Measurements from ENCODE around the gene TCF19.

The TCF19 gene, protein sequence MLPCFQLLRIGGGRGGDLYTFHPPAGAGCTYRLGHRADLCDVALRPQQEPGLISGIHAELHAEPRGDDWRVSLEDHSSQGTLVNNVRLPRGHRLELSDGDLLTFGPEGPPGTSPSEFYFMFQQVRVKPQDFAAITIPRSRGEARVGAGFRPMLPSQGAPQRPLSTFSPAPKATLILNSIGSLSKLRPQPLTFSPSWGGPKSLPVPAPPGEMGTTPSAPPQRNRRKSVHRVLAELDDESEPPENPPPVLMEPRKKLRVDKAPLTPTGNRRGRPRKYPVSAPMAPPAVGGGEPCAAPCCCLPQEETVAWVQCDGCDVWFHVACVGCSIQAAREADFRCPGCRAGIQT

DNA sequence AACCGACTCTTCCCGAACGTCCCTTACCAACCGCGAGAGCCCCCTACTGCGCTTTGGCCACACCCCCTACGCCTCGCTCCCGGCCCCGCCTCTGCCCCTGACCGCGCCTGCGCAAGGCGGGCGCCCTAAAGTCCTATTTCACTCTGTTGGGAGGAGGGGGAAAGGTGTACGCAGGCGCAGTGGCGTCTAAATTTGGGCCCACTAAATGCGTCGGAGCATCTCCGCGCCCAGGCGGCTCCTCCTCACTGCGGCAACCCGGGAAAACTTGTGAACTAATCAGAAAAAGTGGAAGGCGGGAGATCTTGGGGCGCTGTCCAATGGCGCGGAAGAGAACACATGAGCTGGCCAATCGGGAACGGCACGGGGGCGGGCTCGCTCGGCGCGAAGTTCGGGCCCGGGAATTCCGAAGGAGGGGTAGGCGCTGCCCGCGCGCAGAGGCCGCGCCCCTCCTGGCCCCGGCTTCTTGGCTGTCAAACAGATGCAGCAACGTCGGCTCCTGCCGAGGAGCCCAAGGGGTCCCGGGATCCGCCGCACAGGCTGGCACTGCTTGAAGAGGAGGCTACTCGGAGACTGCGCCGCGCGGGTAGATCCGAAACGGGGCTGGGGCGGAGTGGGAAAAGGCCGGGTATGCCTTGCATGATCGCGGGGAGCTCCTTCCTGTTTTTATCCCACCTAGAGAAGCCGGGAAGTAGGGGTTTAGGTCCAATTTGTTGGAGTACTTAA lies at the start of gene TCF19:
TCF19 (plus strand) TSS at position 450 of the 723 bp plus-strand sequence. CDS start 881 bp downstream, outside the sequence.
- Histone ChIP-seq H3K4me3 (ENCODE audit: low read length in 2 of 2) (peak within 1 kb of the TSS; percentile 80 to 86), H3K9me3 (ENCODE audit: control insufficient read depth in 2 of 2, low read length in 2 of 2) (no peaks in the 10 kb centered on the region), H3K4me1 (ENCODE audit: control insufficient read depth, insufficient read depth, low read length) (peaks cover 22% of the 10 kb centered on the region), H3K27ac (ENCODE audit: low read length) (peak within 1 kb of the TSS; percentile 60), H3K36me3 (ENCODE audit: control insufficient read depth in 2 of 2, insufficient read depth in 2 of 2, low read length in 2 of 2) (peaks cover 6 to 13% of the 10 kb centered on the region in 2 donors), H3K9ac (ENCODE audit: low read length in 2 of 2) (peak within 1 kb of the TSS; percentile 73 to 86), H3K27me3 (ENCODE audit: control insufficient read depth in 1 of 2, insufficient read depth in 2 of 2, low read length in 2 of 2) (no peaks in the 10 kb centered on the region)

DNA sequence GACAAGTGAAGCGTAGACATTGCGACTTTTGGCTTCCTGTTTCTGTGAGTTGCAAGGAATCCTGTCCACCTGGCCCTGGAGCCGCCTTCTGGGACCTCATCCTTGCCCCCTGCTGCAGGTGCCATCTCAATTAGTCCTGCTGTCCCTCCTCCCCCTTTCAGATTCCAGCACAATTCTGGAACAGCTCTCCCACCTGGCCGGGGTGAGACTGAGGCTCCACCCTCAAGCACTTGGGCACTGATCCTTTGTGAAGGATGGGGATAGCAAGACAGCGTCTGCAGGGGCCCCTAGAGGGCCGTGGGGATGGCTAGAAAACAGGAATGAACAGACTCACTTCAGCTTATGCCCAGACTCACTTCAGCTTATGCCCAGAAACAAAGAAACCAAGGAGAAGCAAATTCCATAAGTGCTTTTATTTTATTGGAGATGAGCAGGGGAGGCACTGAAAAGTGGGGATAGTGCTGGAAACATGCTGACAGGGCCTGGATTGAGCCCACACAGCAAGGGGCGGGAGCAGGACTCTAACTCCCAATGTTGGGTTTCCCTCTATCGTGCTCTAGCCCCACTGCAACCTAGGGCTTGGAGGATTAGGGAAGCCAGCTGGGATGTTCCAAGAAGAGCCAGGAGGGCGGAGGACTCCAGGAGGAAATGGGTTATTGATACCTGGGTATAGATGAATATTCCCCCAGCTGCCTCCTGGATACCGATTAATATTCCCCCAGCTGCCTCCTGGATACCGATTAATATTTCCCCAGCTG lies 47.4 kb upstream of the TCF19 start:
- Histone ChIP-seq H3K27me3 (ENCODE audit: control insufficient read depth in 1 of 2, insufficient read depth in 2 of 2, low read length in 2 of 2) (peaks cover 2 to 3% of the 10 kb centered on the region in 2 donors), H3K9me3 (ENCODE audit: control insufficient read depth in 2 of 2, low read length in 2 of 2) (no peaks in the 10 kb centered on the region), H3K36me3 (ENCODE audit: control insufficient read depth in 2 of 2, insufficient read depth in 2 of 2, low read length in 2 of 2) (no peaks in the 10 kb centered on the region), H3K9ac (ENCODE audit: low read length in 2 of 2) (no peak overlapping the region), H3K27ac (ENCODE audit: low read length) (no peak overlapping the region), H3K4me3 (ENCODE audit: low read length in 2 of 2) (no peak overlapping the region), H3K4me1 (ENCODE audit: control insufficient read depth, insufficient read depth, low read length) (peaks cover 21% of the 10 kb centered on the region)

DNA sequence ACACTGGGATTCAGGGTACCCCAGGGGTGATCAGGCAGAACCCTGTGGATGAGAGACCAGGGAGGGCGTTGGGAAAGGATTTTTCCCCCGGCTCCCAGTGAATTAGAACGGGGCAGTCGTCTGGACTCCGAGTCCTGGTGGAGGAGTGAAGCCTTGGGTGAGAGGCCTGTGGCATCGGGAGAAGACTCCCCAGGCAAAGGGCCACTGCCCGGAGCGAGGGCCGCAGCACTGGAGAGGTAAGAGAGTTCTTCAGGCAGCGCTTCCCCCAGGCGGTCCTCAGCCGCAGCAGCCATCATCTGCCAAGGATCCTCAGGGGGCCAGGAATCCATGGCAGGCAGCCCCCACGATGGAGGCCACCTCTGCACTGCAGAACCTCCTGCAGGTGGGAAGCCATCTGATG lies 46.7 kb upstream of the TCF19 start:
- no peak overlapping the region for H3K4me3 ChIP-seq (ENCODE audit: low read length in 2 of 2)
- H3K27ac ChIP-seq (ENCODE audit: low read length) = no peak overlapping the region
- no peak overlapping the region for H3K9ac ChIP-seq (ENCODE audit: low read length in 2 of 2)
- H3K4me1 ChIP-seq (ENCODE audit: control insufficient read depth, insufficient read depth, low read length) = peaks cover 21% of the 10 kb centered on the region
- no peaks in the 10 kb centered on the region for H3K9me3 ChIP-seq (ENCODE audit: control insufficient read depth in 2 of 2, low read length in 2 of 2)
- no peaks in the 10 kb centered on the region for H3K36me3 ChIP-seq (ENCODE audit: control insufficient read depth in 2 of 2, insufficient read depth in 2 of 2, low read length in 2 of 2)
- peaks cover 2 to 3% of the 10 kb centered on the region in 2 donors for H3K27me3 ChIP-seq (ENCODE audit: control insufficient read depth in 1 of 2, insufficient read depth in 2 of 2, low read length in 2 of 2)

DNA sequence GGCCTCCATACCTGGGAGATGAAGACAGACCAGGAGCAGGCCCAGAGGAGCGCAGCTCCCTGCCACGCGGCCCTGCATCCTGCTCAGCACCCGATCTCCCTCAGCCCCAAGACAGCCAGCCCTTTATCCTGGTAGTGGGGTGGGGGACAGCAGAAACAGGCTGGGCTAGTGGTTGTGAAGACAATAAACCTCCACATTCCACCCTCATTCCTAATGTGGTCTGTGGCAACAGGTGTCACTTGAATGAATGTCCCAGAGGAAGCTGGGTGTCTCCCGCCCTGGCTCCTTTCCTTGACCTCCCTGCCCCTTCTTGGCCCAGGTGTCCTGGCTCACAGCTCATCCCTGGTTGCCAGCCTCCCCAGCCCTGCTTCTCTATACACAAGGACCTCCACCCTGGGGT lies 45.9 kb upstream of the TCF19 start, which contains the start of gene C6orf15:
C6orf15 (minus strand) TSS at position 98 of the 400 bp plus-strand sequence; CDS start at position 78, 20 bp downstream.
- Histone ChIP-seq H3K4me1 (ENCODE audit: control insufficient read depth, insufficient read depth, low read length) (peaks cover 21% of the 10 kb centered on the region), H3K4me3 (ENCODE audit: low read length in 2 of 2) (no peak within 1 kb of the TSS), H3K9me3 (ENCODE audit: control insufficient read depth in 2 of 2, low read length in 2 of 2) (no peaks in the 10 kb centered on the region), H3K27me3 (ENCODE audit: control insufficient read depth in 1 of 2, insufficient read depth in 2 of 2, low read length in 2 of 2) (peaks cover 2 to 3% of the 10 kb centered on the region in 2 donors), H3K36me3 (ENCODE audit: control insufficient read depth in 2 of 2, insufficient read depth in 2 of 2, low read length in 2 of 2) (no peaks in the 10 kb centered on the region), H3K27ac (ENCODE audit: low read length) (no peak within 1 kb of the TSS), H3K9ac (ENCODE audit: low read length in 2 of 2) (no peak within 1 kb of the TSS)

DNA sequence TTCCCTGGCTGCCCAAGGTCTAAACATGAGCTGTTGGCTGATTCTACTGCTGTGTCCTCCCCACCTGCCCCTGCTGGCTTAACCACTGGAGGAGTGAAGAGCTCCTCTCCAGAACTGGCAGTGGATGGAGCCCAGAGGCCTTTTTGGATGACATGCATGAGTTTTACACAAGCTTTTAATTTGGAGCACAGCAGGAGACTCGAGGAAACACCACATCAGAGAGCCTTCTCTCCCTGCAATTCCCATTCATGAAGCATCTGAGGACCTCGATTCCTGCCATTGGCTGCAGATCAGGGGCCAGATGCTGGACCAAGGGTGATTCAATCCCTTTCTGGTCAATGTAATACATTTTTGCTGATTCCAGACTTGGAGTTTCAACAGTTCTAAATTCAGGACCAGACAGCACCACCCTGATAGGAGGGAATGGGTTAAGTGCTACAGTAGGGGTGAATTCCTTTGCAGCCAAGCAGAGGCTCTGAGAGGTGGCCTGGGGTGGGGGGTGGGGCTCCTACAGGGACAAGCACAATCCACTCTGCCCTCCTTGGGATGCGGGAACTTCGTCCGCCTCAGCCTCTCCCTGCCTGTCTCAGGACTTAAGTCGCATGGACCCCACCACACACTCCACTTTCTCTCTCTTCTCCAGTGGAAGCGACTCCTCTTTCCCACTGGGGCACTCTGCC lies 44.4 kb upstream of the TCF19 start:
- Histone ChIP-seq H3K9ac (ENCODE audit: low read length in 2 of 2) (peak overlapping the region in 1 of 2 donors; percentile 21), H3K9me3 (ENCODE audit: control insufficient read depth in 2 of 2, low read length in 2 of 2) (no peaks in the 10 kb centered on the region), H3K27me3 (ENCODE audit: control insufficient read depth in 1 of 2, insufficient read depth in 2 of 2, low read length in 2 of 2) (peaks cover 2 to 3% of the 10 kb centered on the region in 2 donors), H3K36me3 (ENCODE audit: control insufficient read depth in 2 of 2, insufficient read depth in 2 of 2, low read length in 2 of 2) (no peaks in the 10 kb centered on the region), H3K27ac (ENCODE audit: low read length) (peak overlapping the region; percentile 31), H3K4me3 (ENCODE audit: low read length in 2 of 2) (peak overlapping the region in 1 of 2 donors; percentile 57), H3K4me1 (ENCODE audit: control insufficient read depth, insufficient read depth, low read length) (peaks cover 21% of the 10 kb centered on the region)

DNA sequence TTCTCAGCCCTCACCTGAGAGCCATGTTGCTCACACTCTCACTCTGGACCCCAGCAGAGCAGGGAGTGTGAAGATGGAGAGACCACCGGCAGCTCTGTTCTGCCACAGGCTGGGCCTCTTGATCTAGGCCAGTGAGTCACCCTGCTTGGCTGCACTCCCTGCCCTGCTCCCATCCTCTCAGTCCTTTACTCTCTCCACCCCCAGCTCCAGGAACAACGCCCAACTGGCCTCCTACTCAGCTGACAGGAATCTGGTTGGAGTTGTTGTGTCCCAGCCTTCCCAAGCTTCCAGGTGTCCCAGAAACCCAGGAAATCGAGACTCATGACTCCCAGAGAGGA lies 43.9 kb upstream of the TCF19 start, which contains the start of gene PSORS1C1:
PSORS1C1 (plus strand) TSS at position 260 of the 338 bp plus-strand sequence. CDS start 14,833 bp downstream, outside the sequence.
- no peaks in the 10 kb centered on the region for H3K9me3 ChIP-seq (ENCODE audit: control insufficient read depth in 2 of 2, low read length in 2 of 2)
- H3K27me3 ChIP-seq (ENCODE audit: control insufficient read depth in 1 of 2, insufficient read depth in 2 of 2, low read length in 2 of 2) = peaks cover 2 to 3% of the 10 kb centered on the region in 2 donors
- H3K27ac ChIP-seq (ENCODE audit: low read length) = peak within 1 kb of the TSS; percentile 31
- H3K4me3 ChIP-seq (ENCODE audit: low read length in 2 of 2) = peak within 1 kb of the TSS in 1 of 2 donors; percentile 57
- H3K4me1 ChIP-seq (ENCODE audit: control insufficient read depth, insufficient read depth, low read length) = peaks cover 21% of the 10 kb centered on the region
- peak within 1 kb of the TSS in 1 of 2 donors; percentile 21 for H3K9ac ChIP-seq (ENCODE audit: low read length in 2 of 2)
- H3K36me3 ChIP-seq (ENCODE audit: control insufficient read depth in 2 of 2, insufficient read depth in 2 of 2, low read length in 2 of 2) = no peaks in the 10 kb centered on the region

DNA sequence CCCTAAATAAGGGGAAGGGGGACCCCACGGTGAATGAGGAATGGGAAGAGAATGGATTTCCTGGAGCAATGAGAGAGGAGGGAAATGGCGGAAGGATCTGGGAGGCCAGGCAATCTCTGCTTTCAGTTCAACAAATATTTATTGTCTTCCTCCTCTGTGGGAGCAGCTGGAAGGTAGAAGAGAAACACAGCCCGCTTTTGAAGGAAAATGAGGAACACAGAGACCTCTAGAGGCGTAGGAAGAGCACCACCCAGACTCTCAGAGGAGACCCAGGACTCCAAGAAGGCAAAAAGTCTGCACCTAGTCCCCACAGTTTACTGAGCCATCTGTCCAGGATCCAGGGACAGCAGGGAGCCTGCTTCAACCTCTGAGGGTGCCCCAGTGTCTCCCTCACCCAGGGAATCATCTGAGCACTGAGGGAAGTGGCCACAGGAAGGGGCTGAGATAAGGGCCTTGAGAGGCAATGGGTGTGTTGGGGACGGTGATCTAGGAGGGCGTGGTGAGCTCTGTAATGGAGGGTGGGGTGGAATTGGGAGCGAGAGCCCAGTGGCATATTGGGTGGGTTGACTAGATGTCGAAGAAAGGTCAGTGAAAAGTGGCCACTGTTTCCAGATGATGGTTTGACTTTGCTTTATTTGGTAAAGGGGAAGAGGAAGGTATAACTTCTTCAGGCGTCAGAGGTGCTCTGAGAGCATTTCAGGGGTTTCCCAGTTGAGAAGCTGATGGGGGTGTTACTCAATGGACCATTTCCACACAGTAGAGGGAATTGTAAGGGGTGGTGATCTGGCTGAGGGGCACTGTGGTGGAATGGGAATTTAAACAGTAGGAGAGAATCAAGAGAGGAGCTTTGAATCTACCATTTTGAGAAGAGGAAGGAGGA lies 43.2 kb upstream of the TCF19 start:
- Histone ChIP-seq H3K36me3 (ENCODE audit: control insufficient read depth in 2 of 2, insufficient read depth in 2 of 2, low read length in 2 of 2) (no peaks in the 10 kb centered on the region), H3K9me3 (ENCODE audit: control insufficient read depth in 2 of 2, low read length in 2 of 2) (no peaks in the 10 kb centered on the region), H3K27me3 (ENCODE audit: control insufficient read depth in 1 of 2, insufficient read depth in 2 of 2, low read length in 2 of 2) (peaks cover 0 to 2% of the 10 kb centered on the region in 2 donors), H3K9ac (ENCODE audit: low read length in 2 of 2) (no peak overlapping the region), H3K27ac (ENCODE audit: low read length) (peak overlapping the region; percentile 31), H3K4me1 (ENCODE audit: control insufficient read depth, insufficient read depth, low read length) (peaks cover 21% of the 10 kb centered on the region), H3K4me3 (ENCODE audit: low read length in 2 of 2) (peak overlapping the region in 1 of 2 donors; percentile 57)

DNA sequence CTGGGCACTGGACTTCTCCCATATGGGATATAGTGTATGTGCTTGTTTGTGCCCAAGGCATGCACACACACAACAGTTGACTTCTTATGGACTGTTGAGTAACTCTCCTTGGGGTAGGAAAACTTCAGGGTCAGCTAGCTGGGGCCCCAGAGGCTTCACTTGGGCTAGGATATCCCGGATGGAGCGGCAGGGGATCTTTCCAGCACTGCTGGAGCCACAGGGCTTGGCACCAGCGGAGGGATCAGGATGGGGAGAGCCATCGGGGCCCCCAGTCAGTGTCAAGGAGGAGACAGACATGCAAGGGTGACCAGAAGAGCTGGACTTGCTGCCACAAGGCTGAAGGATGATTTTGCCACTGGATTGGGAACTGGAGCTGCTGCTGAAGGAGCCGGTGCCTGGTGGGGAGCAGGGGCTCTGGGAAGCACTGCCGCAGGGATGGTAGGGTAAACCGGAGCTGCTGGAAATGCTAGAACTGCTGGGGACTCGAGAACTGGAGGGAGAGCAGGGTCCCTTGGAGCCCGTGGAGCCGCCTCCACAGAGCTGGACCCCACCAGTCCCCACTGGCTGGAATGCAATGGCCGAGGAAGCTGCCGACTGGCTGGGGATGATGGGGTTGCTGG lies 42.3 kb upstream of the TCF19 start:
- H3K4me1 ChIP-seq (ENCODE audit: control insufficient read depth, insufficient read depth, low read length) = peaks cover 21% of the 10 kb centered on the region
- no peaks in the 10 kb centered on the region for H3K27me3 ChIP-seq (ENCODE audit: control insufficient read depth in 1 of 2, insufficient read depth in 2 of 2, low read length in 2 of 2)
- no peak overlapping the region for H3K27ac ChIP-seq (ENCODE audit: low read length)
- H3K9ac ChIP-seq (ENCODE audit: low read length in 2 of 2) = no peak overlapping the region
- no peaks in the 10 kb centered on the region for H3K9me3 ChIP-seq (ENCODE audit: control insufficient read depth in 2 of 2, low read length in 2 of 2)
- no peaks in the 10 kb centered on the region for H3K36me3 ChIP-seq (ENCODE audit: control insufficient read depth in 2 of 2, insufficient read depth in 2 of 2, low read length in 2 of 2)
- H3K4me3 ChIP-seq (ENCODE audit: low read length in 2 of 2) = no peak overlapping the region

DNA sequence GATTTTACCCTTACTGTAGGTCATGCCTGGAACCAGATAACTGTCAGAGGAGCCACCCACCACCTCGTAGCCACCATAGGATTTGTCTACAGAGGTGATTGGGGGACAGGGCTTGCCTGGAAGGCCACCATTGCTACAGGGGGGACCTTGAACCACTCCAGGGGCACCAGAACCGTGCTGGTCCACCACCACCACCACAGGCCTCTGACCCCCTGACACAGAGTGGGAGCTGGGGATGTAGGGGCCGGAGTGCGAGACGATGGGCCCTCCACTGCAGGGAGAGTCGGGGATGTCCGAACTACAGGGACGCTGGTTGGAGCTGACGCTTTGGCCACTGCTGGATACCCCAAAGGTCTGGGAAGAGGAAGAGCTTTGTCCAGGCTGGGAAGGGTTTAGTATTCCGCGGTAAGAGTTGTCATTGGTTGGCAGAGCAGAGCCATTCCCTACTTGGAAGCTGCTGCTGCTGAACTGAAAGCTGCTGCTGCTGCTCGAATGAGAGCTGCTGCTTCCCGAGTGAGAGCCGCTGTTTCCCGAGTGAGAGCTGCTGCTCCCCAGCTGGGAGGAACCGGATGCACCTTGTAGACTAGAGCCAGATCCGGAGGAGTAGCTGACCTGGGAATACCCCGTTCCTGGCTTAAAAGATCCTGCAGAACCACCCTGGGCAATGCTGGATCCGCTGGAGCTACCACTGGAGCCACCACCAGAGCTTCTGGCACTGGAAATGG lies 41.6 kb upstream of the TCF19 start:
- Histone ChIP-seq H3K4me3 (ENCODE audit: low read length in 2 of 2) (peak overlapping the region in 1 of 2 donors; percentile 47), H3K9me3 (ENCODE audit: control insufficient read depth in 2 of 2, low read length in 2 of 2) (no peaks in the 10 kb centered on the region), H3K9ac (ENCODE audit: low read length in 2 of 2) (no peak overlapping the region), H3K27ac (ENCODE audit: low read length) (no peak overlapping the region), H3K27me3 (ENCODE audit: control insufficient read depth in 1 of 2, insufficient read depth in 2 of 2, low read length in 2 of 2) (no peaks in the 10 kb centered on the region), H3K36me3 (ENCODE audit: control insufficient read depth in 2 of 2, insufficient read depth in 2 of 2, low read length in 2 of 2) (no peaks in the 10 kb centered on the region), H3K4me1 (ENCODE audit: control insufficient read depth, insufficient read depth, low read length) (peaks cover 21% of the 10 kb centered on the region)
